Erythroblast (primary cell): ENCODE results near the gene SEC14L6.

Experiments
- DNase-seq, 2 experiments: peaks; one replicate each; lab custom pipeline; 2025; lab: John Stamatoyannopoulos, UW
- GATA1 ChIP-seq: IDR thresholded peaks from 2 replicates; pipeline ENCODE4 v1.6.1; 2011; ENCODE audit warnings: low read depth, mild to moderate bottlenecking, control low read depth, low read length, moderate library complexity
- POLR2A ChIP-seq: IDR thresholded peaks from 2 replicates; pipeline ENCODE4 v1.6.1; 2011; ENCODE audit warnings: mild to moderate bottlenecking, low read length

The SEC14L6 gene

GRCh38 chr22:30511911-30512310 is 34.6 kb downstream of the SEC14L6 start:
- no peak for TF ChIP-seq POLR2A
- TF ChIP-seq GATA1, result no peak
- peak; percentile 15 to 49 for DNase-seq

DNA sequence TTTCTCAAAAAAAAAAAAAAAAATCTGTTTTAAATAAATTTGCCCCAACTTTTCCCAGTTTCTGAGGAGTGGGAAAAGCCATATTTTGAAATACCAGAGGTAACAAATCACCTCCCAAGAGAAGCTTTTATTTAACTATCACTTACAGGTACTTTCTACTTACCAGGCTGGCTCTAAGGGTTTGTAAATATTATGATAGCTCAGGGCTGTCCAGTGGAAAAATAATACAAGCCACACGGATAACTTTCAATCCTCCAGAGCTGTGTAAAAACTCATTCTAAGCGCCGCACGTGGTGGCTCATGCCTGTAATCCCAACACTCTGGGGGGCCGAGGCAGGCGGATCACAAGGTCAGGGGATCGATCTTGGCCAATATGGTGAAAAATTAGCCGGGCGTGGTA is 35.4 kb downstream of the SEC14L6 start:
- TF ChIP-seq POLR2A (no peak), GATA1 (no peak)
- no peak for DNase-seq

- TF ChIP-seq POLR2A (no peak), GATA1 (no peak)
- DNase-seq, result peak; percentile 61 to 82
These were observed 38.3 kb downstream of the SEC14L6 start for GRCh38 chr22:30508216-30508615.

DNA sequence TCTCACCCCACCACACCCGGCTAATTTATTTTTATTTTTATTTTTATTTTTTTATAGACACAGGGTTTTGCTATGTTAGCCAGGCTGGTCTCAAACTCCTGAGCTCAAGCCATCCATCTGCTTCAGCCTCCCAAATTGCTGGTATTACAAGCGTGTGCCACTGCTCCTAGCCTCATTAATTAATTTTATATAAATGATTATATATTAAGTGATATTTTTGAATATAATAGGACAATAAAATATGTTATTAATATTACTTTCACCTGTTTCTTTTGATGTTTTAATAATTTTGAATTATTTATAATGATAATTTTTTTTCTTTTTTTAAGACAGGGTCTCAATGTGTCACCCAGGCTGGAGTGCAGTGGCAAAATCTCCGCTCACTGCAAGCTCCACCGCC is 38.9 kb downstream of the SEC14L6 start:
- TF ChIP-seq GATA1, result no peak
- TF ChIP-seq POLR2A, result no peak
- no peak for DNase-seq

GRCh38 chr22:30506507-30506968 is 40.0 kb downstream of the SEC14L6 start:
- DNase-seq, result peak; percentile 93 to 99
- peak; percentile 88 for TF ChIP-seq GATA1
- TF ChIP-seq POLR2A, result peak; percentile 51

DNA sequence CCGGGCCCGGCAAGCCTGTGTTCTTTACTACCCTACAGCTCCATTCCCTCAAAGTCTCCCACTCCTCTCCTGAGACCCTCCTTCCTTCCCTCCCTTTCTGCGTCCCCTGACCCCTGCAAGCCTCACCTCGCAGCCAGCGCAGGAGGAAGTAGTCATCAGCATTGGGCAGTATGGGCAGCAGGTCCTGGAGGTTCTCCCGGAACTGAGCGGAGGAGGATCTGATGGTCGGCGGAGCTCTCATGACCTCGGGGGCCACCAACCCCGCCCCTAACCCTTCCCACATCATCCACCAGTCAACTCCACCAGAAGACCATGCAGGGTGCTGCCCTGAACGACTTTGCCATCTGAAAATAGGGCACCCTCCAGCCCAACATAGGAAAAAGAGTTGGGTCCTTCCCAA is 43.0 kb downstream of the SEC14L6 start:
- DNase-seq, result no peak
- TF ChIP-seq POLR2A, result no peak
- no peak for TF ChIP-seq GATA1

DNA sequence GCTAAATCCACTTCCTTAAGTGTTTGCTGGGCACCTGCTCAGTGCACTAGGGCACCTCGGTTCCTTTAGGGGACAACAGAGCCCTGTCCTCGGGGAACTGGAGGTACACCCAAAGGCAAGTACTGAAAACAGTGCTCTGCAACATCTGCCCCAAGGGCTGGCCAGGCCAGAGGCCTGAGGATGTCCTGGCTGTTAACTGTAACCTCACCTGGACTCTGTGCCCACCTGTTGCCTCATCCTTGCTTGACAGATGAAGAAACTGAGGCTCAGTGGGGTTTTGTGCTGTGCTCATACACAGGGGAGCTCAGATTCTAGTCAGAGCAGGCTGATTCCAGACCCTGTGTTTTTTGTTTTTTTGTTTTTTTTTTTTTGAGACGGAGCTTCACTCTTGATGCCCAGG is 43.6 kb downstream of the SEC14L6 start:
- TF ChIP-seq GATA1 (no peak), POLR2A (no peak)
- no peak for DNase-seq

DNA sequence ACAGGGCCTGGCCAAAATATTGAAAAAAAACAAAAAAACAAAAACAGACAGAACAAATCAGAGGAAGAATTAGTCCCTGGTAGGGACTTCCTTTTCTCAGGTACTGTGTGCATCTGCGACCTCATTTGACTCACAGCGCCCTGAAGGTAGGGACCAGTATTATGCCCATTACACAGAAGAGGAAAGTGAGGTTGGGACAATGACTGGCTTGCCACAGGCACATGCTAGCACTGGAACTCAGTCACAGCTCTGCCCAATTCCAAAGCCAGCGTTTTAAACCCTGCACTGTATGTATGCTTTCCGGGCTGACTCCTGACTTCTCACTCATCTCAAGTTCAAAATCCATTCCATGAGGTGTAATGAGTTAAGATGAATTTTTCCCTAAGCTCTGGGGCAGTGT is 44.4 kb downstream of the SEC14L6 start:
- no peak for DNase-seq
- TF ChIP-seq GATA1 (no peak), POLR2A (no peak)

GRCh38 chr22:30500628-30501027 is 45.9 kb downstream of the SEC14L6 start:
- no peak for DNase-seq
- TF ChIP-seq GATA1, result no peak
- TF ChIP-seq POLR2A, result no peak

DNA sequence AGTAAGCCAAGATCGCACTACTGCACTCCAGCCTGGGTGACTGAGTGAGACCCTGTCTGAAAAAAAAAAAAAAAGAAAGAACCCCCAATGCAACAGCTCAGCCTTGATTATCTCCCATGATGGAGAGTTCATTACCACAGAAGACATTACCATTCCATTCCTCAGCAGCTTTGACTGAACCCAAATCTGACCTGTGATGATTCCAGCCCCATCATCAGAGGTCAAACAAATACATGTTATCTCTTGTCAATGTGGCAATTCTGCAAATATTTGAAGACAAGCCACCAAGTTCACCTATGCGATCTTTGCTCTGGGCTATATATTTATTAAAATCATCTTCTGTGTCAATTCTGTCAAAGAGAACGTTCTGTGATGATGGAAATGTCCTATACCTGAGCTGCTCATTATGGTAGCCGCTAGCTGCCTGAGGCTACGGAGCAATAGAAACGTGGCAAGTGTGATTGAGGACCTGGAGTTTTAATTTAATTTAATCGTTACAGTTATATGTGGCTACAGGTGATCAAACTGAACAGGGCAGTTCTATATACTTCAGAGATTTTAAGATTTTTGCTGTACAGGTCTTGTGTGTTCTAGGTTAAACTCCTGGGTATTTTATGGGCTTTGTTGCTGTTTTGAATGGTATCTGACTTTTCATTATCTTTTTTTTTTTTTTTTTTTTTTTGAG is 48.9 kb downstream of the SEC14L6 start:
- no peak for DNase-seq
- TF ChIP-seq POLR2A (no peak), GATA1 (no peak)

GRCh38 chr22:30495041-30495784 is 51.3 kb downstream of the SEC14L6 start:
- DNase-seq, result no peak
- TF ChIP-seq GATA1, result no peak
- TF ChIP-seq POLR2A, result no peak

DNA sequence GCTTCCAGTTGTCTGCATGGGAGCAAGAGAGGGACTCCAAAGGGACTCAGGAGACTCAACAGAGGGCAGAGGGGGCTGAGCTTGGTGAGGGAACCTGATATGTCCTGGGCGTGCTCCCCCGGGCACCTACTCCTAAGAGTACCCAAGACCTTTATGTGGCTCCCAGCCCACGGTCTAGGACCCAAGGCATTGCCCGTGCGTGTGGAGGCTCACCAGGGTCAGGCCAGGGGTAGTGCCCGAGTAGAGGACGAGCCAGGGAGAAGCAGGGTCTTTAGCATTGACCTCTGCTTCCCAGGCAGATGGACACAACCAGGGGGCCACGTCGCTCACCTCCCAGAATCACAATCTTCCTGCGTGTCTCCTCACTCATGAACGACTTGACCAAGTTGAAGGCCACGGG is 54.4 kb downstream of the SEC14L6 start:
- no peak for TF ChIP-seq POLR2A
- TF ChIP-seq GATA1, result no peak
- no peak for DNase-seq

GRCh38 chr22:30491381-30491780 is 55.2 kb downstream of the SEC14L6 start:
- no peak for TF ChIP-seq POLR2A
- DNase-seq, result no peak

DNA sequence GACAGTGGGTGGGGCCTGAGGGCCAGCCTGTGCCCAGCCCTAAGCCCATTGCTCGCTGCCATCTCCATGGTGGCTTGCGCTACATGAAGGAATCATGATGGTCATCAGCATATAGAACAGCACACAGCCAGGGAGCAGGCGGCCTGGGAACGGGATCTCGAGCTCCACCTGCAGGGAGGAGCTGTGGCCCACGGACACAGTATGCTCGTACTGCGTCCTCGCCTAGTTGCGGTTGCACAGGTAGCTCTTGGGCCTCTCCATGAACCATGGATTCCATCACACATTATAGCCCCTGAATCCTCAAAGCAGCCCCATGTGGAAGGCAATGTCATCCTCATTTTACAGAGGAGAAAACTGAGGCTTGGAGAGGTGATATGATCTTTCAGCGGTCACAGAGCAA is 56.1 kb downstream of the SEC14L6 start:
- TF ChIP-seq POLR2A (no peak), GATA1 (no peak)
- no peak for DNase-seq
